Hepatocyte (in vitro differentiated cells): Measurements from ENCODE around the gene POLR2A.

Experiments
- EZH2phosphoT487 ChIP-seq: fragments of 200-600 bp; sonication (generic); IDR thresholded peaks from one replicate; pipeline ENCODE4 v1.6.1; 2018; ENCODE audit warnings: antibody characterized with exemption, mild to moderate bottlenecking, low read depth, moderate library complexity; ENCODE audit not compliant: unreplicated experiment, severe bottlenecking
- TF ChIP-seq, protein P1 (sequence below): fragments of 200-600 bp; sonication (generic); IDR thresholded peaks from 2 replicates; pipeline ENCODE4 v1.5.1; 2016; ENCODE audit warnings: antibody characterized with exemption, mild to moderate bottlenecking; ENCODE audit not compliant: poor library complexity

DNA sequence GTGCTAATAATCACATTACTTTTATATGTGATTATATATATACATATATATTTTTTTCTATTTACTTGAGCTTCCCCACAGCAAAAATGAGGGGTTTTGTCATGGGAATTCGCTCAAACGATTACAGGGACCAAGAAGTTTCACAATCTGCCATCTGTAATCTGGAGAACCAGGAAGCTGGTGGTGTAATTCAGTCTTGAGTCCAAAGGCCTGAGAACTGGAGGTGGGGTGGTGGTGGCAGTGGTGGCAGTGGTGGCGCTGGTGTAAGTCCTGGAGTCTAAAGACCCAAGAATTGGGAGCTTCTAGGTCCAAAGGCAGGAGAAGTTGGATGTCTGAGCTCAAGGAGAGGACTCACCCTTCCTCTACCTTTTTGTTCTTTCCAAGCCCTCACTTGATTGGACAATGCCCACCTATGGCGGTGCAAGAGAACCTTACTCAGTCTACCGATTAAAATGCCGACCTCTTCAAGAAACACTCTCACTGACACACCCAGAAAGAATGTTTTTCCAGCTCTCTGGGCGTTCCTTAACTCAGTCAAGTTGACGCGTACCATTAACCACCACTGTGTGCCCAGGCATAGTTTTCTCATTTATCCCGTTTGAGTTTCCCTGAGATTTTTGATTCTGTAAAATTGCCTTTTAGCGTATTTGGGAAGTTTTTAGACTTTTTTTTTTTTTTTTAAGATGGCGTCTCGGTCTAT is 31.9 kb downstream of the POLR2A start:
- TF ChIP-seq, protein P1, sequence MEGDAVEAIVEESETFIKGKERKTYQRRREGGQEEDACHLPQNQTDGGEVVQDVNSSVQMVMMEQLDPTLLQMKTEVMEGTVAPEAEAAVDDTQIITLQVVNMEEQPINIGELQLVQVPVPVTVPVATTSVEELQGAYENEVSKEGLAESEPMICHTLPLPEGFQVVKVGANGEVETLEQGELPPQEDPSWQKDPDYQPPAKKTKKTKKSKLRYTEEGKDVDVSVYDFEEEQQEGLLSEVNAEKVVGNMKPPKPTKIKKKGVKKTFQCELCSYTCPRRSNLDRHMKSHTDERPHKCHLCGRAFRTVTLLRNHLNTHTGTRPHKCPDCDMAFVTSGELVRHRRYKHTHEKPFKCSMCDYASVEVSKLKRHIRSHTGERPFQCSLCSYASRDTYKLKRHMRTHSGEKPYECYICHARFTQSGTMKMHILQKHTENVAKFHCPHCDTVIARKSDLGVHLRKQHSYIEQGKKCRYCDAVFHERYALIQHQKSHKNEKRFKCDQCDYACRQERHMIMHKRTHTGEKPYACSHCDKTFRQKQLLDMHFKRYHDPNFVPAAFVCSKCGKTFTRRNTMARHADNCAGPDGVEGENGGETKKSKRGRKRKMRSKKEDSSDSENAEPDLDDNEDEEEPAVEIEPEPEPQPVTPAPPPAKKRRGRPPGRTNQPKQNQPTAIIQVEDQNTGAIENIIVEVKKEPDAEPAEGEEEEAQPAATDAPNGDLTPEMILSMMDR: no peak
- TF ChIP-seq EZH2phosphoT487: no peak
